ENCODE measurements around the gene OPN1MW2. TPM values are rescaled to one million over a fixed set of nuclear protein-coding genes. Genes with fewer than 3 reads are reported as not detected.
"Not testable (repeated sequence)": the region's sequence is repeated elsewhere in the genome, so short reads cannot be mapped to it uniquely, and the experiment has no call there.

Gene OPN1MW2
- total and polyA plus RNA-seq, 2 donors (not counting 1 experiment from before 2014, with no cell fraction given): not detected

GRCh38 chrX:154258711-154259110, 39.2 kb downstream of the OPN1MW2 start:
- not testable (repeated sequence) for H3K36me3 ChIP-seq (ENCODE audit: control insufficient read depth, insufficient read depth, low read length); H3K9ac ChIP-seq (ENCODE audit: insufficient read depth, low read length)

GRCh38 chrX:154263072-154263471, 43.5 kb downstream of the OPN1MW2 start:
- not testable (repeated sequence) for H3K9me3 ChIP-seq (ENCODE audit: control insufficient read depth, insufficient read depth, low read depth, low read length); H3K27ac ChIP-seq (ENCODE audit: insufficient read depth, low read length)

More at GRCh38 chrX:154258711-154259110, 39.2 kb downstream of the OPN1MW2 start:
- H3K4me3 ChIP-seq (replicated peaks in 1 of 4; ENCODE audit: control extremely low read depth in 1 of 4, insufficient read depth in 1 of 4, low read depth in 3 of 4, low read length in 4 of 4); H3K9me3 ChIP-seq (ENCODE audit: control insufficient read depth, insufficient read depth, low read depth, low read length); H4K20me1 ChIP-seq (ENCODE audit: control insufficient read depth, extremely low read depth, insufficient read depth, low read length); H3K79me2 ChIP-seq (ENCODE audit: control insufficient read depth, insufficient read depth, low read length); H2AFZ ChIP-seq (ENCODE audit: low read length); H3K27ac ChIP-seq (ENCODE audit: insufficient read depth, low read length); H3K4me2 ChIP-seq (ENCODE audit: extremely low read depth, insufficient read depth, low read length); DNase-seq (ENCODE audit: low read depth in 2 of 2); H3K4me1 ChIP-seq (ENCODE audit: control insufficient read depth, extremely low read depth, insufficient read depth, low read length); H3K27me3 ChIP-seq (ENCODE audit: control insufficient read depth, insufficient read depth, low read length): not testable (repeated sequence)

GRCh38 chrX:154269245-154269644, 49.7 kb downstream of the OPN1MW2 start:
- H3K4me2 ChIP-seq (ENCODE audit: extremely low read depth, insufficient read depth, low read length); H3K4me3 ChIP-seq (replicated peaks in 1 of 4; ENCODE audit: control extremely low read depth in 1 of 4, insufficient read depth in 1 of 4, low read depth in 3 of 4, low read length in 4 of 4); H3K27ac ChIP-seq (ENCODE audit: insufficient read depth, low read length); H3K27me3 ChIP-seq (ENCODE audit: control insufficient read depth, insufficient read depth, low read length); H3K79me2 ChIP-seq (ENCODE audit: control insufficient read depth, insufficient read depth, low read length); H2AFZ ChIP-seq (ENCODE audit: low read length); H3K9ac ChIP-seq (ENCODE audit: insufficient read depth, low read length); DNase-seq (ENCODE audit: low read depth in 2 of 2); H4K20me1 ChIP-seq (ENCODE audit: control insufficient read depth, extremely low read depth, insufficient read depth, low read length); H3K4me1 ChIP-seq (ENCODE audit: control insufficient read depth, extremely low read depth, insufficient read depth, low read length); H3K9me3 ChIP-seq (ENCODE audit: control insufficient read depth, insufficient read depth, low read depth, low read length); H3K36me3 ChIP-seq (ENCODE audit: control insufficient read depth, insufficient read depth, low read length): not testable (repeated sequence)

More at GRCh38 chrX:154263072-154263471, 43.5 kb downstream of the OPN1MW2 start:
- not testable (repeated sequence) for H2AFZ ChIP-seq (ENCODE audit: low read length); H3K36me3 ChIP-seq (ENCODE audit: control insufficient read depth, insufficient read depth, low read length); H3K4me1 ChIP-seq (ENCODE audit: control insufficient read depth, extremely low read depth, insufficient read depth, low read length); DNase-seq (ENCODE audit: low read depth in 2 of 2); H4K20me1 ChIP-seq (ENCODE audit: control insufficient read depth, extremely low read depth, insufficient read depth, low read length); H3K4me2 ChIP-seq (ENCODE audit: extremely low read depth, insufficient read depth, low read length); H3K27me3 ChIP-seq (ENCODE audit: control insufficient read depth, insufficient read depth, low read length); H3K9ac ChIP-seq (ENCODE audit: insufficient read depth, low read length); H3K79me2 ChIP-seq (ENCODE audit: control insufficient read depth, insufficient read depth, low read length); H3K4me3 ChIP-seq (replicated peaks in 1 of 4; ENCODE audit: control extremely low read depth in 1 of 4, insufficient read depth in 1 of 4, low read depth in 3 of 4, low read length in 4 of 4)

Other genes starting within 250 kb of the OPN1MW2 start
- gene HCFC1, start 247.9 kb upstream of the OPN1MW2 start, total RNA-seq: 7.4 and 10.2 TPM in 2 replicates
- 3.0 and 6.7 TPM in 2 replicates for gene HCFC1, start 247.9 kb upstream of the OPN1MW2 start, polyA plus RNA-seq
- 6.4 and 8.3 TPM in 2 replicates for gene TMEM187, start 247.0 kb upstream of the OPN1MW2 start, total RNA-seq
- gene TMEM187, start 247.0 kb upstream of the OPN1MW2 start, polyA plus RNA-seq: 4.6 and 4.7 TPM in 2 replicates
- 61.1 and 65.9 TPM in 2 replicates for gene IRAK1, start 199.9 kb upstream of the OPN1MW2 start, total RNA-seq
- gene IRAK1, start 199.9 kb upstream of the OPN1MW2 start, polyA plus RNA-seq: 25.9 and 48.1 TPM in 2 replicates
- gene MECP2, start 122.0 kb upstream of the OPN1MW2 start, total RNA-seq: 15.4 and 24.9 TPM in 2 replicates
- 11.5 and 11.6 TPM in 2 replicates for gene MECP2, start 122.0 kb upstream of the OPN1MW2 start, polyA plus RNA-seq
- gene OPN1LW, start 75.5 kb upstream of the OPN1MW2 start, total RNA-seq: not detected in 2 replicates
- not detected in 2 replicates for gene OPN1LW, start 75.5 kb upstream of the OPN1MW2 start, polyA plus RNA-seq
- not detected in 2 replicates for gene OPN1MW, start 37.2 kb upstream of the OPN1MW2 start, total RNA-seq
- not detected in 2 replicates for gene OPN1MW, start 37.2 kb upstream of the OPN1MW2 start, polyA plus RNA-seq
- not detected in 2 replicates for gene OPN1MW3, start 37.8 kb downstream of the OPN1MW2 start, total RNA-seq
- not detected in 2 replicates for gene OPN1MW3, start 37.8 kb downstream of the OPN1MW2 start, polyA plus RNA-seq
- not detected in 2 replicates for gene TEX28, start 75.4 kb downstream of the OPN1MW2 start, total RNA-seq
- gene TEX28, start 75.4 kb downstream of the OPN1MW2 start, polyA plus RNA-seq: not detected in 2 replicates
- gene TKTL1, start 76.0 kb downstream of the OPN1MW2 start, total RNA-seq: not detected in 2 replicates
- not detected in 2 replicates for gene TKTL1, start 76.0 kb downstream of the OPN1MW2 start, polyA plus RNA-seq
- 2,298 and 2,728 TPM in 2 replicates for gene FLNA, start 154.9 kb downstream of the OPN1MW2 start, total RNA-seq
- gene FLNA, start 154.9 kb downstream of the OPN1MW2 start, polyA plus RNA-seq: 654 and 799 TPM in 2 replicates
- 23.4 and 26.4 TPM in 2 replicates for gene EMD, start 159.5 kb downstream of the OPN1MW2 start, total RNA-seq
- gene EMD, start 159.5 kb downstream of the OPN1MW2 start, polyA plus RNA-seq: 72.1 and 82.4 TPM in 2 replicates
- 2,291 and 2,319 TPM in 2 replicates for gene RPL10, start 178.6 kb downstream of the OPN1MW2 start, total RNA-seq
- gene RPL10, start 178.6 kb downstream of the OPN1MW2 start, polyA plus RNA-seq: 4,015 and 4,527 TPM in 2 replicates
- 13.9 and 38.5 TPM in 2 replicates for gene DNASE1L1, start 189.5 kb downstream of the OPN1MW2 start, total RNA-seq
- 11.3 and 13.6 TPM in 2 replicates for gene DNASE1L1, start 189.5 kb downstream of the OPN1MW2 start, polyA plus RNA-seq
- 17.7 and 21.6 TPM in 2 replicates for gene TAFAZZIN, start 191.8 kb downstream of the OPN1MW2 start, total RNA-seq
- 11.2 and 12.1 TPM in 2 replicates for gene TAFAZZIN, start 191.8 kb downstream of the OPN1MW2 start, polyA plus RNA-seq
- gene ATP6AP1, start 208.9 kb downstream of the OPN1MW2 start, total RNA-seq: 38.8 and 59.8 TPM in 2 replicates
- gene ATP6AP1, start 208.9 kb downstream of the OPN1MW2 start, polyA plus RNA-seq: 86.9 and 89.7 TPM in 2 replicates
- 53.2 and 86.5 TPM in 2 replicates for gene GDI1, start 217.4 kb downstream of the OPN1MW2 start, total RNA-seq
- 134 and 162 TPM in 2 replicates for gene GDI1, start 217.4 kb downstream of the OPN1MW2 start, polyA plus RNA-seq
- gene FAM50A, start 224.4 kb downstream of the OPN1MW2 start, total RNA-seq: 80.1 and 88.1 TPM in 2 replicates
- 117 and 123 TPM in 2 replicates for gene FAM50A, start 224.4 kb downstream of the OPN1MW2 start, polyA plus RNA-seq
- gene PLXNA3, start 238.5 kb downstream of the OPN1MW2 start, total RNA-seq: 11.6 and 17.8 TPM in 2 replicates
- gene PLXNA3, start 238.5 kb downstream of the OPN1MW2 start, polyA plus RNA-seq: 18.4 and 24.3 TPM in 2 replicates